Stimulated activated CD4-positive, alpha-beta T cell treated with anti-CD3 and anti-CD28 coated beads, Interleukin-15, amount 100 ng/mL, for 24 hours (primary cell): ENCODE results near the gene ITGB2.
"Not testable (repeated sequence)": the region's sequence is repeated elsewhere in the genome, so short reads cannot be mapped to it uniquely, and the experiment has no call there.

Source experiments
- DNase-seq: peaks from one replicate; pipeline ENCODE4 v3.0.0-alpha.2; 2020

Gene ITGB2

DNA sequence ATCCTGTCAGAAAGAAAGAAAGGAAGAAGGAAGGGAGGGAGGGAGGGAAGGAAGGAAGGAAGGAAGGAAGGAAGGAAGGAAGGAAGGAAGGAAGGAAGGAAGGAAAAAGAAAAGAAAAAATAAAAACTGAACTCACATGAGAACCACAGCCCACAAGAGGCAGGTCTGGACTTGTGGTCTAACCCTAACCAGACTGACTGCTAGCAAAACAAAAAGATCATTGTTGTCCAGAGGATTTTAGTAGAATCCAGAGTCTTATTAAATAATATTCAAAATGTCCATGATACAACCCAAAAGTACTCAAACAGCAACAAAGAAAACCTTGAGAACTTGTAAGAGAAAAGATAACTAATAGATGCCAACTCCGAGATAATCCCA, 4.7 kb upstream of the ITGB2 start:
- no peak for DNase-seq

DNA sequence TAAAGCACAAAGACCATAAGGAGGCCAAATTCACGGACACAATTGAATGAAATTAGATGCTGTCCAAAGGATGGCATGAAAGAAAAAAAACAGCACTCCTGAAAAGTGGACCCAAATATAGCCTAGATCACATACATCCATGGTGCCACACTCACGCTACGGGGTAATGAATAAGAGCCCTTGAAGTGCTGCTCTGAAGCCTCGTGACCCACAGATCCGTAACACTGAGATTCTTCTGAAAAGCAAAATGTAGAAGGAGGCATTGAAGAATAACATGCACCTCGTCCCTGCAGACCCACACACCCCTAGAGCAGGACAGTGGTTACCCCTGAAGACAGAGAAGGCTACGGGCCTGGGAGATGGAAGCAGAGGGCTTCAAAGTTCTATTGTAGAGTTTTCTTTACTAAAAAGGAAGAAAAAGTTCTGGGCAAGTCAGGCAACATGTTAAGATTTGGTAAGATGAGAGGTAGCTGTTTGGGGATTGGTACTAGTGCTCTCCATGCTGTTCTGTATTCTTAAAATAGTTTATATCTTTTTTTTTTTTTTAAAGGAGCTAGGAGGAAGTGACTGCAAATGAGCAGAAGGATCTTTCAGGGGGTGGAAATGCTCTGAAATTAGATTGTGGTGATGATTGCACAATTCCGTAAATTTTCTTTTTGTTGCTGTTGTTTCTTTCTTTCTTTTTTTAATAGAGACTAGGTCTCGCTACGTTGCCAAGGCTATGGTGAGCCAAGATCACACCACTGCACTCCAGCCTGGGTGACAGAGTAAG, 4.1 kb upstream of the ITGB2 start:
- no peak for DNase-seq

DNA sequence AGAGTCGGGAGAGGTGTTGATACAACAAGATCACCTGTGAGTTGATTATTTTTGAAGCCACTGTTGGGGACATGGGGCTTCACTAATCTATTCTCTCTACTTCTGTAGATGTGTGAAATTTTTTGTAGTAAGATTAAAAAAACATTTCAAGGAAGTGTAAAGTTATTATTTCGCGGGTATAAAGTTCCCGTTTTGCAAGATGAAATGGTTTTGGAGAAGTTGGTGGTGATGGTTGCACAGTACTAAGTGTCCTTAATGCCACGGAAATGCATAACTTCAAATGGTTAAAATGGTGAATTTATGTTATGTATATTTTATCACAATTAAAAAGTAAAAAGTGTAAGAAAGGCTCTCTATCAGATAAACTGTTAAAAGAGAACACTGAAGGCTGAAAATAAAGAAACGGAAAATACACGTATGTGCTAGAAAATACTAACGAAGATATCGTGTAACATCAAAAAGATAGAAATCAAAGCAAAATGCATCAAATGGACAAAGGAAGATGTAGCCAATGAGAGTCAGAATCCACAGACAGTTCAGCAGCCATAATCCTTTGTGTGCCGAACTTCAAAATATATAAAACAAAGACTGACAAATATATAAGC, 2.9 kb upstream of the ITGB2 start:
- DNase-seq, result no peak

DNA sequence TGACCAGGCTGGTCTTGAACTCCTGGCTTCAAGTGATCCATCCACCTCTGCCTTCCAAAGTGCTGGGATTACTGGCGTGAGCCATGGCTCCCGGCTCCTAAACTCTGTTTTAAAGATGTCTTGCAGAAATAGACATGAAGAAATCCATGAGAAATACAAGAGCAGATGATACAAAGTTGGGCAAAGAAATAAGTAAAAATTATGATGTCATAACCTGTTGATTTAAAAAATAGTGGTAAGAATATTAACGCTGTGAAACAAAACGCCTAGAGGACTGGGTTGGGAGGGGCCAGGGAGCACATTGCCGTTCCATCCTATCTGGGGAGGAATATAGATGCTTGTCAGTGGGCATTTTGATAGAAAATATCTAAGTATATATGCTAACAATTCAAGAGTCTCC, 1.2 kb upstream of the ITGB2 start:
- DNase-seq, result no peak

DNA sequence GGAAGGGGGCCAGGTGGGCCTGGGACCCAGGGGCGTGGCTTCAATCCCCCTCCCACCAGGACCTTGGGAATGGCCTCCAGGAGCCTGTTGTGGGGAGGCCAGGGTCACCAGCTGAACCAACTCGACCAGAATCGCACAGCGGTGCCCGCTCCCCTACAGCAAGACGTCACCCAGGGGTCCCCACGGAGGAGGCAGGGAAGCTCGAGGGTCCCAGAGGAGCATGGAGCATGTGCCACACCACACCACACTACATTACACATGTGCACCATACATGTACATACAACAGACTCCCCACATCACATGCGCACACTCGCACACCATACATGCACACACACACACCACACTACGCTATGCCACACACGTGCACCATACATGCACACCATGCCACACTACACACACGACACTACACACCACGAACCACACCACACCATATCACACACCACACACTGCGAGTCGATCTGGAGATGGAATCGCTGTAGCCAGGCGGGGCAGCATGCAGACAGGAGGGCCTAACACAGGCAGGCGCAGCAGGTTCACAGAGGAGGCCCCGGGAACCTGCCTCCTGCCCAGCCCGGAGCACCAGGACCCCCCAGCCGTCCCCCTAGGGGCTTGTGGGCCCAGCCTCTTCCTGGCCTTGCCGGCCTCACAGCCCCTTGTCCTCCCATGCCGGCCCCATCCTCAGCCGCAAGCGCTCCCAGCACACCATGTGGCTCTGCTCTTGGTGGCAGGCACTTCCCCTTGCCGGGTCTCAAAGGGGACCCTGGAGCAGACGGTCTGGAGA, 596 bp downstream of the ITGB2 start:
- peak; percentile 46 for DNase-seq

DNA sequence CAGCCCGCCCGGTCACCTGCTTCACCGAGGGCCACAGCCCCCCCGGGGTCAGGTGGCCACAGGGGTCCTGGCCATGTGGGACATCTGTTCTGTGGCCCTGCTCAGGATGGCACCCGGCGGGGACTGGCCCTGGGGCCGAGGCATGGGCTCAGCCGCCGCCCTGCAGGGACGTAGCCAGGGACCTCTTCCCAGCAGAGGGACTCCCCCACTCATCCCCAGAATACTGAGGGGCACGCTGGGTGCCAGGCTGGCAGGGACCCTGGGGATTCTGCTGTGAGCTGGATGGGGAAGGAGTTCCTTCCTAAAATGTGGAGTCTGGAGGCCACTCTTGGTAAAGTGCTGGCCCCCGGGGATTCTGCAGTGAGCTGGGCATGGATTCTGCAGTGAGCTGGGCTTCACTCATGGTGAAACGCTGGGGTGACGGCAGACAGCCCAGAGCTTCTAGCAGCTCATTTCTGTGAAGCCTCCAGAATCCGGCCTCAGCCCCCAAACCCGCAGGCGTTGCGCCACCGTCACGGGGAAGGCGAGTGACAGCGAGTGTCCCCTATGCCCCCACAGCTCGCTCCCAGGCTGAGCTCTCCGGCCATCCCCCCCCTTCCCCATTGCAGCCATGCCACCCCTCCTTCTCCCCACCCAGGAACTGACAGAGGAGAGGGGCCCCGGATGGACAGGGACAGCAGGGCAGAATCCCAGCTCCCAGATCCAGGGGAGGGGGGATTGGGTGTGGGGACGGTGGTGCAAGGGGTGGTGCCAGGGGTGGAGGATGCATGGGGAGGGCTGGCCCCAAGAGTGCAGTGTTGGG, 1.4 kb downstream of the ITGB2 start:
- peak; percentile 38 for DNase-seq

DNA sequence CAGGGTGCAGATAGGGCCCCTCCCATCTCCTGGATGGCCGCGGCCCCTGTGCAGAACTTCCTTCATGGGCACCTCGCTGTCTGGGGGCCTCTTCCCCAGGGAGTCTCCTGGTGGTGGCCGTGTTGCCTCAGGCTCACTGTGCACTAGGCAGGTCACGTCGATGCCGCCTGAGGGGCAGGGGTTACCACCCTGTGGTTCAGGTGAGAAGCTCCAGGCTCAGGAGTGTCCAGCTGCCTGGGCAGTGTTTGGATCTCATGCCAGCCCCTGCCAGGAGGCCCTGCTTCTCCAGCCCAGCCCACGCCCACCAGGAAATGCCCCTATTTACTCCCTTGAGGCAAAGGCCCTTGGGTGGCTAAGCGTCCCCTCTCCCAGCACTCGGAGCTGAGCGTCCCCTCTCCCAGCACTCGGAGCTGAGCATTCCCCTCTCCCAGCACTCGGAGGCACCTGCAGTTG, 2.1 kb downstream of the ITGB2 start:
- no peak for DNase-seq

DNA sequence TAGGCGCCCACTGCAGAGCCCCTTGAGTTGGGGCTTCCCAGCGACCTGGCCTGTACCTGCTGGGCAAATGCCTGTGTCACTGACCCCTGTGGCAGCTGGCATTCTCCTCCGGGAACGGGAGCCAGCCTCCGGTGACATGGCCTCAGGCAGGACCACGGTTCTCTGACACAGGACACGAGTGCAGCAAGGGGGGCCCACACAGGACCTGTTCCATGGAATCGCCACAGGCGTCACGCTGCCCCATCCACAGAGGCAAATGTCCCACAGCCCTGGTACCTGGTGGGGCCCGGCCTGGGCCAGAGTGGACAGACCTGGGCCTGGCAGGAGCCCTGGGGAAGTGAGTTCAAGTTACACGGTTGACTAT, 2.6 kb downstream of the ITGB2 start:
- DNase-seq, result no peak

DNA sequence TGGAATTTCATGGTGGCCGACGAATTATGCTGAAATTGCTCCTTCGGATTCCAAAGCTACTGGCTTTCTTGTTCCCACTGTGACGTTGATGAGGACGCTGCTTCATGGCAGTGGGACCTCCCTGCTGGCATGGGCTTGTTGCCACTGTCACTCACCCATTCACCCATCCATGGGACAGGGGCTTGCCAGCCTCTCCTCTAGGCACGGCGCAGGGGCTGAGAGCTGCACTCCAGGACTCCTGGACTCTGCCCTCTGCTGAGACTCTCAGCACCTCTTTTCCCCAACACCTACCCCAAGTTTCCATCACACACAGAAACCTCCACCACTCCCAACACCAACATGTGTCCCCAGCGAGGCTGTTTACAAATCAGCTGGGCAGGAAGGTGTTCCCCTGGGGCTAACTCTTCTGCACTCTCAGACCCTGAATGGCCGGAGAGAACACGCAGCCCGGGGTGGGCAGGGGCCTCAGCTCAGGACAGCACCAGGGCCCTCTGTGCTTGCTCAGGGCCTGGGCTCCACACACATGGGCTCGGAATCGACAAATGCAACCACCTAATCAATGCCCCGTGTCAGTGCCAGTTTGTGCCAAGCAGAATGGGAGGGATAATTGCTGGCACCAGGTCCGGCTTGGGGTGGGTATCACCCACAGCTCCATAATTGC, 3.1 kb downstream of the ITGB2 start:
- DNase-seq, result no peak

DNA sequence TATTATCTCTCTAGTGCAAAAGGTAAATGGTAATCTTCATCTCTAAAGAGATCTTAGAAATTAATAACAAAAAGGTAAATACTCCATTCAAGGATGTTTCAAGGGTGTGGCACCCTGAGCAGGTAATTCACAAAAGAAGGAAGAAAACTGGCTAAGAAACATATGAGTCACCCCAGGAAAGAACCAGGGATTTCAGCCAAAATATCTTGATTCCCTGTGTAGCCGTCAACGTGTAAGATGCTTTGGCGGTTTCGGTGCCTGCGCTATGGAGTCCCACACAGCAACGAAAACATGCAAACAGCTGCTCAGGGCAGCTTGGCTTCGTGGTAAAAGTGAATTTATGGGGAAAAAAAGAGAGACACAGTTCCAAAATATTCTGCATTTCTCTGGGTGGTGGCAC, 3.7 kb downstream of the ITGB2 start:
- no peak for DNase-seq

DNA sequence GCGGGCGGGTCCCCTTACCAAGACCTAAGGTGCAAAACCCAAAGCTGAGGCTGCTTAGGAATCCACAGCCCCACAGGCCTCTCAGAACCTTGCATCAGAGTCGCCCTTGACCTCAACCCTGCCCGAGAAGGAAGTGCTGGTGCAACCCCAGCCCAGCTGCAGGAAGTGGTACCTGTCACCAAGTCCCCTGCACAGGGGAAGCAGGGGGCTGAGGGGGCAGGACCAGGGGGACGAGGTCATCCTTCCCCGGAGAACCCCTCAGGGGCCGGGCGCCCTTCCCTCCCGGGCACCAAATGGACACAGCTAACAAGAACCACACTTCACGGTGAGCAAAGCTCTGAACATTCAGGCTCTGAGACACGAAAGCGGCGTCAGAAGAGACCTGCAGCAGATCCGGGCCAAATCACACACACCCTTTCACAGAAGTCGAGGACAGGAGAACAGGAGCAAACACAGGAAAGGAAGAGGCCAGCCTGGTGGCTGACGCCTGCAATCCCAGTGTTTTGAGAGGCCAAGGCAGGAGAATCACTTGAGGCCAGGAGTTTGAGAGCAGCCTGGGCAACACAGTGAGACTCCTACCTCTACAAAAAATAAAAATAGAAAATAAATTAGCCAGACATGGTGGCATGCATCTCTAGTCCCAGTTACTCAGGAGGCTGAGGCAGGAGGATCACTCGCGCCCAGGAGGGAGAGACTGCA, 6.4 kb downstream of the ITGB2 start:
- DNase-seq, result peak; percentile 70

DNA sequence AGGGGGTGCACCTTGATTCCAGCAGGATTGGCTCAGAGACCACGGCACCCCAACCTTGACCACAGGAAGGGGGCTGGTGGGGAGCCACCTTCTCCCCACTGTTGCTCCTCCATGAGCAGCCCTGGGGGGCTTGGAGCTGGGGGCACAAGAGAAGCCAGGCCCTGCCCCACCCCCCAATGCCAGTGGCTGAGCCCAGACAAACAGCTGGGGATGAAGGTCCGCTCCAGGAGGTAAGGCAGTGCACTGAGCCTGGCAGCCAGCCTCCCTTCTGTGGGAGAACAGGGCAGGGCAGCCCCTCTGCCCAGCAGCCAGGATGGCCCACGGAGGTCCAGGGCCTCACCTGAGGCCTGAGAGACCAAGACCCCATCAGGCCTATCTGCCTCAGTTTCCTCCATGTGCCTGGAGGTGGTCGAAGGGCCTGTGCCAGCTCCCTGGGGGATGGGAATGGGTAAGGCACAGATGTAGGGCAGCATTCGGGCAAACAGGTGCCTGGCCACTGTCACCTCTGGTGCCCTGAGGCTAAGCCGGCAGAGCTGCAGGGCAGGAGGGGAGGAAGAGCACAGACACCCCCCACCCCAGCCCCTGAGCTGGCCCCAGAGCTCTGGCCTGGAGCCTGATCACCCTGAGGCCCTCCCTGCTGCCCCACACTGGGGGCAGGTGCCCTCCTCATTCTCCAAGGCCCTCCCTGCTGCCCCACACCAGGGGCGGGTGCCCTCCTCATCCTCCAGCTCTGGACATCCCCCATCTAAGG, 7.1 kb downstream of the ITGB2 start:
- DNase-seq, result no peak

DNA sequence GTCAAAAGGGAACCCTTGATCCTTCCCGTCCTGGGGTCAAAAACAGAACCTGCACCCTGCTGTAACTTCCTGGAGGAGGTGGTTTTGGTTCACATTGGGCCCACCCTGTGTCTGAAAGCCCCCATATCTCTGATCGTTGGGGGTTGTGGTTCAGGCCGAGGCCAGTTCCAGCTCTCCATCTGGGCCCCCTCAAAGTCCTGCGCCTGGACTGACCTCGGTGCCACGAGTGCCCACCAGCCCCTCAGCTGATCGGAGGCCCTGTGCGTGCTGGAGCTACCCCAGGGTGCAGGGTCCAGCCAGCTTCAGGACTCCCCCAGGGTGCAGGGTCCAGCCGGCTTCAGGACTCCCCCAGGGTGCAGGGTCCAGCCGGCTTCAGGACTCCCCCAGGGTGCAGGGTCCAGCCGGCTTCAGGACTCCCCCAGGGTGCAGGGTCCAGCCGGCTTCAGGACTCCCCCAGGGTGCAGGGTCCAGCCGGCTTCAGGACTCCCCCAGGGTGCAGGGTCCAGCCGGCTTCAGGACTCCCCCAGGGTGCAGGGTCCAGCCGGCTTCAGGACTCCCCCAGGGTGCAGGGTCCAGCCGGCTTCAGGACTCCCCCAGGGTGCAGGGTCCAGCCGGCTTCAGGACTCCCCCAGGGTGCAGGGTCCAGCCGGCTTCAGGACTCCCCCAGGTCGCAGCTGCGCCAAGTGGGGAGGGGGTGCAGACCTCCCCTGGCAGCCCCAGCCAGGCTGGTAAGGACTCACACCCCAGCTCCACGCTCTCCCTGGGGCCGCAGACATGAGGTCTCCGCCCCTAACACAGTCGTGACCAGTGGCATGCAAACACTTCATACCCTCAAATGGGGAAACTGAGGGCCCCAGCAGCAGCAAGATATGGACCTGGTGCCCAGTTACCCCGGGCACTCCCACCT, 7.9 kb downstream of the ITGB2 start:
- not testable (repeated sequence) for DNase-seq

DNA sequence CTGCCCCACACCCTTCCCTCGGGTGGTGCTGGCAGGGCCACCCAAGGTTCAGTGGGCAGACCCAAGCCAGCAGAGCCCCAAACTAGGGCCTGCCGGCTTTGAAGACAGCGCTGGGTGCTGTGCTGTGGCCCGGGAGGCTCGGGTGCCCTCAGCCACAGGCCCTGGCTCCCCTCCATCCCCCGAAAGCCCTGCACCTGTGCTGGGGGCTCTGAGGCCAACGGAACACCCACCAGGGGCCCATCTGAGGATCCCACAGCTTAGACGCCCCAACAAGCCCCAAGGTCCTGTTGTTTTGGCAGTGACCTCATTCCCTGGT, 8.6 kb downstream of the ITGB2 start:
- no peak for DNase-seq

DNA sequence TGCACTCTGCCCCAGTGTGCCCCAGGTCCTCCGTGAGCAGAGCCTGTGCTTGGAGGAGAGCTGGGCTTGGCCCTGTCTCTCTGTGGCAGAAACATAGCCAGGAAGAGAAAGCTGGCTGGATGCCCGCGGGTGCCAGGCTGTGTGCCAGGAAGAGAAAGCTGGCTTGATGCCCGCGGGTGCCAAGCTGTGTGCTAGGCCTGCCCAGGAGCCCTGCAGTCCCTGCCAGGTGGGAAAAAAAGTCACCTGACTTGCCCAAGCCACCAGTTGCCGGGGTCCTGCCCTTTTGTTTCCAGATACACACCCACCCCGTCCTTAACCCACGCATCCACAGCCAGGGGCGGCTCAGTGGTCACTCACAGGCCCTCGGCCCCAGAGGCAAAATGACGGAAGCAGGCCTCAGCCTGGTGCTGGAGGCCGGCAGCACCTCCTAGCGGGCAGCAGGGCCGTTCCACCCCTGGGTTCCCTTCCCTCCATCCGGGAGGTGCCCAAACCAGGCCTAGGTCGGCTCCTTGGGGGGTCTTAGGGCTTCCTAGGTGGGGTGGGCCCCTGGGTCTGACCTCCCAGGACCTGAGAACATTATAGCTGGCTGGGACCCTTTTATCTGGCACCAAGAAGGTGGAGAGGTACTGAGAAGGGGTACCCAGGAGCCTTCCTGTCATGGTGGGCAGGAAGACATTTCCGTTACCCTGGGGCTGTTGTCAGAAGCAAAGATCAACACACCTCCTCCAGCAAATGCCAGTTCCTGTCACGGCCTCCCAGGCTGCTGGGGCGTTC, 9.1 kb downstream of the ITGB2 start:
- DNase-seq, result peak; percentile 69

DNA sequence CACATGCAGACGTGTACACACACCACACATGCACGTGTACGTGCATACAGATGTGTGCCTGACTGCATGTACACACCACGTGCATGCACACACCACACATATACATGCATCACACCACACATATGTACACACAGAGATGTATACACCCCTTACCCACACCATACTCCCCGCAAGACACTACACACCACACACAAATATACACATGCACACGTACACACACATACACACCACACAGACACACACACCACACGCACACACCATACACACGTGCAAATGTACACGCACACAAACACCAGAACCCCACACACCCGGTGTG, 9.7 kb downstream of the ITGB2 start:
- DNase-seq, result no peak

DNA sequence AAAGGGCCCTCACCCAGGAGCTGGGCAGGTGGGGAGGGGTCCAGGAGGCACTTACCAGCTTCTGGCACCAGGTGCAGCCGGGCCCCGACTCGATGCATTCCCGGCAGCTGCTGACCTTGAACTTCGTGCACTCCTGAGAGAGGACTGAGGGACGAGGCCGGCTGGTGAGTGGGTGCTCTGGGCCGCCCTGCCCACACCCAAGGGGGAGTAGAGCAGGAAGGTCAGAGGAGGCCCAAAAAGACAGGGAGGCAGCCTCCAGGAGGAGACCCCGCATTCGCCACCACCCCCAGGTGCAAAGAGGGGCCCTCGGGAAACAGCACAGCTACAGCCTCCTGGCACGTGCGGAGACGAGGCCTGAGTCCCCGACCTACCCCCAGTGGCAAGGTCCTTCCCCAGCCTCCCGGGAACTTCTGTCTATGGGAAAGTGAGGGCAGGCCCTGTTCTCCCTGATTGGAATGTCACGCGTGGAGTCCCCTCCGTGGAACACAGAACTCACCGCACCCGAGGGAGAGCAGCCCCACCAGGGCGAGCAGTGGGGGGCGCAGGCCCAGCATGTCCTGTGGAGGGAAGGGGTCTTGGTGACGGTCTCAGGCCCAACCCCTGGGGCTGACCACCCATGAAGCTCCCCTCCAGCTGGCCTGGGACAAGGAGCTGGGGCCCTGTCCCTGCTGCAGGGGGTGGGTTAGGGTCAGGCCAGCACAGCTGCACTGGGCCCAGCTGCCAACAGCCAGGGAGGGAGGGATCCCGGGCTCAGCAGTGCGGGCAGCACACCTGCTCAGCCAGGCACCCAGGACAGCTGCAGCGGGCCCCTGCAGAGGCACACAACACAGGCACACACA, 10.3 kb downstream of the ITGB2 start:
- DNase-seq, result no peak

DNA sequence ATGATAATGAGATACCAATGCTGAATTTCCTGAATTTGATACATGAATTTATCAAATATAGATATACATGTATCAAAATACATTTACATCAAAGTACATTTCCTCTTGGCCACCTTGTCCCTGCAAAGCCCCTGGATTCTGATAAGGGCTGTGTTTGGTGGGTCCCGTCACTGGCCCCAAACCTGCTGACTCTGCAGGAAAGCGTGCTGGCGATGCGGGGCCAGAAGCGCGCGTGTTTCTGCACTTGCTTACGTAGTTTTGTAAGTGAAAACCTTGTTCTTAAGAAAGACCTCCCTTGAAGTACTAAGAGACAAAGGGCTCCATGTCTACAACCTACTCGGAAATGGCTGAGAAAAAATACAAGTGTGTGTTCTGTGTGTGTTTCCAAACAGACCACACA, 11.0 kb downstream of the ITGB2 start:
- no peak for DNase-seq

DNA sequence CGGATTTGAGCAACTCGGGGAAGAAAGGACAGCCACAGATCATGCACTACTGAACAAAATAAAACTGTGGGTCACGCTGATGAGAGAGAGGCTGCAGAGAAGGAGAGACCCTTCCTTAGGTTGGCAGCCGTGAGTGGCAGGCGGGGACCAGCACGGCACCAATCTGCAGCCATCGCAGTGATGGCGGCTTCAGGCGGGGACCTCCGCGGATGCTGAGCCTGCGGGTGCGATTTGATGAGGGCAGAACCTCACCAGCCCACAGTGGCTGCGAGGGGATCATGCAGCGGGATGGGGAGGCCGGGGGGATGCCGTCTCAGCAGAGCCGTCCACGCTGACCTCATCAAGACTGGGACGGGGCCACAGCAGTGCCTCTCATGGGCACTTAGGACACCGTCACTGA, 11.8 kb downstream of the ITGB2 start:
- no peak for DNase-seq
